HepG2 (cell line): ENCODE results near the gene LRRC32.

Experiments
- ZNF678 ChIP-seq: sonication (generic); formaldehyde crosslinking; IDR thresholded peaks from 2 replicates; pipeline ENCODE4 v1.4.0; 2020; ENCODE audit warnings: mild to moderate bottlenecking, missing genetic modification reagents
- TF ChIP-seq, protein P1 (sequence below): IDR thresholded peaks from 2 replicates; pipeline ENCODE4 v1.6.1; 2016; ENCODE audit warnings: low read depth

DNA sequence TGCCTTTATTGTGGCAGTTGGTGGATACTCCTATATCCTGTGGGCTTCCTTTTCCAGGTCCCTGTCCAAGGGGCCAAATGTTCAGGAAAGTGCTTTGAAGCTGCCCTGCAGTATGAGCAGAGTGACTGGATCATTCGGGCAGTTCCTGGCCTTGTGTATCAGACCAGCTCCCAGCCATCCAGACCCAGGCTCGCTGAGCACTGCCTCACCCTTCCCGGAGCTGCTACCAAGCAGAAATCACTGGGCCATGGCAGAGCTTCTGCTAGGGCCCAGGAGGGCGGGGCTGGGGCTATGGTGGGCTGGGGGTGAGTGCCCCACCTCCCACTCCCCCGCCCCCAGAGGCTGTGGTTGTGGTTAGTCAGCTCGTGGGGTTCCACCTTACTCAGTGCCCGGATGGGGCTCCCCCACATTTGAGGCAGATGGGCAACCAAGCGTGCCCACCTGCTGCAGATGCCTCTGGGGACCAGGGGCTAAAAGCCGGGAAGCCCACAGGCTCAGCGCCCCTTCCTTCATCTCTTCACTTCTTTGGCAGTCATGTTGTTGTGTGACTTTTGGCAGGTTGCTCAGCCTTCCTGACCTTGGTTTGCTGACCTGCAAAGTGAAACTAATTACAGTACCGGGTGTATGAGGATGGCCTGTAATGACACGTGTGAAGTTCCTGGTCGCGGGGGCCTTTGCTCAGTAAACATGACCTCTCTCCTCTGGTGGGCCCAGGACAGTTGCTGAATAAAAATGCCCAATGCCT is 2.1 kb upstream of the LRRC32 start:
- TF ChIP-seq, protein P1, sequence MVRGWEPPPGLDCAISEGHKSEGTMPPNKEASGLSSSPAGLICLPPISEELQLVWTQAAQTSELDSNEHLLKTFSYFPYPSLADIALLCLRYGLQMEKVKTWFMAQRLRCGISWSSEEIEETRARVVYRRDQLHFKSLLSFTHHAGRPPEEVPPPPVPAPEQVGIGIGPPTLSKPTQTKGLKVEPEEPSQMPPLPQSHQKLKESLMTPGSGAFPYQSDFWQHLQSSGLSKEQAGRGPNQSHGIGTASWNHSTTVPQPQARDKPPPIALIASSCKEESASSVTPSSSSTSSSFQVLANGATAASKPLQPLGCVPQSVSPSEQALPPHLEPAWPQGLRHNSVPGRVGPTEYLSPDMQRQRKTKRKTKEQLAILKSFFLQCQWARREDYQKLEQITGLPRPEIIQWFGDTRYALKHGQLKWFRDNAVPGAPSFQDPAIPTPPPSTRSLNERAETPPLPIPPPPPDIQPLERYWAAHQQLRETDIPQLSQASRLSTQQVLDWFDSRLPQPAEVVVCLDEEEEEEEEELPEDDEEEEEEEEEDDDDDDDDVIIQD (CRISPR knock-in tag) = no peak
- TF ChIP-seq ZNF678 = no peak
